Measurements from ENCODE around the gene NEK6. TPM values are rescaled to one million over a fixed set of nuclear protein-coding genes. Genes with fewer than 3 reads are reported as not detected.

NEK6 gene
- total and polyA plus RNA-seq, 3 experiments from 2014 or later, result 9.5 to 66.0 (median 63.0) TPM

DNA sequence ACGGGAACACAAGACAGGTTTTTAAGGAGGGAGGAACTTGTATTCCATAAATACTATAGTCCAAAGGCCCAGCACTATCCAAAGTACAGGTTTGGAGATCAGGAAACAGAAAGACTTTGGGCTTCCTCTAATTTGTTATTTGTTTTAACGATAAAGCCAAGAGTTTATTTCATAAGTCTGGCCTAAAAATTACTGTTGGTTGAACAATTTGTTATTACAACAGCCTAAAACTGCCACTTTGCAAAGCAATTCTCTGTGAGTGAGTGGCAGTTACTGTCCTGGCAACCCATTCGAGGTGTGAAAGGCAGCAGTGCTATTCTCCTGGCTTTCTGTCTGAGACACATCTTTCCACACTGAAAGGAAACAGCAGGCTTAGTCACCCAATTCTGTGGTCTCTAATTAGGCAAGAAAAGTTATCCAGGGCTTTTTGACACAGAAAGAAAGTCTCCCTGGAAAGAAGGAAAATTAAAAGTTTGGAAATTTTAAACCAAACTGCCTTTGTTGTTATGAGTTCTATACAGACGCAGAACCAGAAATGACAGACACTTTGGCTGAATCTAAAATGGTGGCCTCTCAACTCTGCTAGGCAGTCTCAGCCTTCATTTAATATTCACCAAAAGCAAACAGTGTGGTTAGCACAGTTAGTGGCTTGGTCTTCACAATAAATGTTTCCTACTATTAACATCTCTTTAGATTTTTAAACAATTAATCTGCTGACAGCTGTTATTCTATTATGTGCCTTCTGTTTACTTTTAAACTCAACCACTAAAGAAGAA, 123.6 kb downstream of the NEK6 start:
- ChIA-PET POLR2A (no interaction called here), CTCF (no interaction called here)
- peaks cover 24% of the 10 kb centered on the region for H3K36me3 ChIP-seq (ENCODE audit: insufficient read depth, low read length)

DNA sequence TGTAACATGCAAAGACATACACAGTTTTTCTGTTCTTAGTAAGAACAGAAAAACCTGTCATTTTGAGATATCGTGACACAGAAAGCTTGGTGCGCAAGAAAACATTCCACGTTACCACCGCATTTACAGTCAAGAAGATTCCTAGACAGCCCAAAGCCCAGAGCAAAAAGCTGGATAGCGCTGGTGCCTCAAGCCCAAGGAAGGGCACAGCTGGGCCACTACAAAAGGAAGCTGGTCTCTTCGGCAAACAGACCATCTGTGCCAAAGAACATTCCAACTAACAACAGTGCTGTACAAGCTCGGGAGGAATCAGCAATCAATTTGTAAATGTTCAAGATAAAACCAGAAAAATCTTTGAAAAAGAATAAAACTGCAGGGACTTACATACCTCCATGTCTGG, 126.5 kb downstream of the NEK6 start:
- no peak overlapping the region for H3K27ac Mint-ChIP-seq
- H3K9me3 ChIP-seq (ENCODE audit: low read length), result no peaks in the 10 kb centered on the region
- peaks cover 8% of the 10 kb centered on the region for H3K4me1 ChIP-seq (ENCODE audit: insufficient read depth, low read length)
- no peak overlapping the region for H3K4me3 ChIP-seq (ENCODE audit: low read length)
- ChIA-PET POLR2A (no interaction called here), CTCF (interaction anchor here (1.7 kb wide), 1 partner anchor 11 kb away, joined by 5 read pairs; no protein-coding TSS in a partner anchor)
- no peak overlapping the region for H3K4me3 Mint-ChIP-seq
- peaks cover 31 to 43% (median 36%) of the 10 kb centered on the region in 3 donors for H3K4me1 Mint-ChIP-seq
- DNase-seq, result no peak
- no peaks in the 10 kb centered on the region for H3K9me3 Mint-ChIP-seq
- no peaks in the 10 kb centered on the region for H3K27me3 Mint-ChIP-seq
- no peaks in the 10 kb centered on the region for H3K27me3 ChIP-seq (ENCODE audit: insufficient read depth, low read length, poor library complexity, severe bottlenecking)
- H3K36me3 Mint-ChIP-seq, result peaks cover 0 to 54% (median 19%) of the 10 kb centered on the region in 3 donors
- H3K27ac ChIP-seq (ENCODE audit: low read depth, low read length), result no peak overlapping the region
- H3K36me3 ChIP-seq (ENCODE audit: insufficient read depth, low read length), result peaks cover 24% of the 10 kb centered on the region

More for the DNA sequence above, 123.6 kb downstream of the NEK6 start:
- Mint-ChIP-seq H3K4me3 (no peak overlapping the region), H3K36me3 (peaks cover 4 to 75% (median 19%) of the 10 kb centered on the region in 3 donors), H3K27ac (no peak overlapping the region), H3K27me3 (no peaks in the 10 kb centered on the region), H3K9me3 (no peaks in the 10 kb centered on the region), H3K4me1 (peaks cover 17 to 36% (median 28%) of the 10 kb centered on the region in 3 donors)
- Histone ChIP-seq H3K4me3 (ENCODE audit: low read length) (no peak overlapping the region), H3K9me3 (ENCODE audit: low read length) (no peaks in the 10 kb centered on the region), H3K27ac (ENCODE audit: low read depth, low read length) (no peak overlapping the region), H3K27me3 (ENCODE audit: insufficient read depth, low read length, poor library complexity, severe bottlenecking) (no peaks in the 10 kb centered on the region), H3K4me1 (ENCODE audit: insufficient read depth, low read length) (no peaks in the 10 kb centered on the region)
- DNase-seq, result no peak

DNA sequence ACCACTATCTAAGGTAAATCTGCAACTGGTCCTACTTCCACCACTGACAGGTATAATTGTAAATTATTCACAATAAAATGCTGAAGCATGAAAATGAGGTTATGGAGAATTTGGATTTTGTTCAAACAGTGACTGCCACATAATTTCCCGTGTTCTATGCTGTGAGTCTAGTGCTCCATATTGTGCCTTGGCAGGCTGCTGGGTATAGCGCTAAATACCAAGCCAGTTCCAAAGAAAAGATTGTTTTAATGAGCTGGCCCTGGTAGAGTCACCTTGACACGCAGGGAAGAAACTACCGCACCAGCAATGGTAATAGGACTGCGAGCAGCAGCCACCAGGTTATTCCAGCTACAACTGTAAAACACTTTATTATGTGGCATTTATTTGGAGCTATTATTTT, 127.1 kb downstream of the NEK6 start:
- Mint-ChIP-seq H3K4me1 (peaks cover 35 to 50% (median 37%) of the 10 kb centered on the region in 3 donors), H3K27ac (no peak overlapping the region), H3K27me3 (no peaks in the 10 kb centered on the region), H3K36me3 (peaks cover 0 to 55% (median 19%) of the 10 kb centered on the region in 3 donors), H3K9me3 (no peaks in the 10 kb centered on the region), H3K4me3 (no peak overlapping the region)
- Histone ChIP-seq H3K27me3 (ENCODE audit: insufficient read depth, low read length, poor library complexity, severe bottlenecking) (no peaks in the 10 kb centered on the region), H3K27ac (ENCODE audit: low read depth, low read length) (no peak overlapping the region), H3K4me1 (ENCODE audit: insufficient read depth, low read length) (peaks cover 11% of the 10 kb centered on the region), H3K36me3 (ENCODE audit: insufficient read depth, low read length) (peaks cover 23% of the 10 kb centered on the region), H3K9me3 (ENCODE audit: low read length) (no peaks in the 10 kb centered on the region), H3K4me3 (ENCODE audit: low read length) (no peak overlapping the region)
- POLR2A ChIA-PET, result no interaction called here
- CTCF ChIA-PET, result interaction anchor here (1.7 kb wide), 1 partner anchor 10 kb away, joined by 5 read pairs; no protein-coding TSS in a partner anchor
- DNase-seq, result no peak

DNA sequence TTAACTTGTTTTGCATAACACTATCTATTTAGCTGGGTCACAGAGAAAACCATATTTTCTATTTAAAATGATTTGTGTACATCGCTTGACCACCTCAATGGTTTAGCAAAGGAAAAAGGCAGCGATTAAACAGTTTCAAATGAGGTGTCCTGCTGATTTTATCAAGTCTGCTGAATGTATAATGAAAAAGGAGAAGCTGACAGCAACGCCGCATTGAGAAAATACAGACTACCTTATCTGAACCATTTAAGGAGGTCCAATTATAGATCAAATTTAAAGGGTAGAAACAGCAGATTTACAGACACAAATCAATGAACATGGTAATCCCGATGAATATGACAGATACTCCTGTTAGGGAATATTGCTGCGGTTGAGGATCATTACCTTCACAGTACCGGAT, 127.9 kb downstream of the NEK6 start:
- H3K4me1 ChIP-seq (ENCODE audit: insufficient read depth, low read length), result peaks cover 14% of the 10 kb centered on the region
- CTCF ChIA-PET, result interaction anchor here (1.0 to 1.7 kb wide), 2 partner anchors 9 to 259 kb away, joined by 3 to 5 read pairs; no protein-coding TSS in a partner anchor

DNA sequence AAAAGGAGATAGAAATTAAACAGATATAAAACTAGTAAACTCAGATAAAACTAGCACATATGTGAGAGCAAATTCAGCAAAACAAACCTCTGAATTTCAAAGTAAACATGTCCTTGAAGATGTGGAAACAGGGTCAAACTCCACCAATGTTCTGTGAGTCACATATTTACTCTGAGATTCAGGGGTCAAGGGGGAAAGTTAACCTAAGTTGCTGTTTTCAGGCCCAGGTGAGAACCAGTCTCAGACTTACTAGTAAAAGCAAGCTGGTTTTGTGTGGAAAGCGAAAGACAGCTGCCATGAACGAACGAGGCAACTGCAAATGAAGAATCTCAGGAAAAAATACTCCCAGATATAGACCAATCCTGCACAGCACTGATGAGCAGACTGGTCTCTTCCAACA, 128.5 kb downstream of the NEK6 start:
- Mint-ChIP-seq H3K27me3 (no peaks in the 10 kb centered on the region), H3K9me3 (no peaks in the 10 kb centered on the region), H3K4me3 (no peak overlapping the region), H3K4me1 (peaks cover 40 to 63% (median 50%) of the 10 kb centered on the region in 3 donors), H3K27ac (no peak overlapping the region), H3K36me3 (peaks cover 0 to 50% (median 21%) of the 10 kb centered on the region in 3 donors)
- H3K36me3 ChIP-seq (ENCODE audit: insufficient read depth, low read length), result peaks cover 19% of the 10 kb centered on the region
- no peaks in the 10 kb centered on the region for H3K27me3 ChIP-seq (ENCODE audit: insufficient read depth, low read length, poor library complexity, severe bottlenecking)
- POLR2A ChIA-PET, result no interaction called here
- H3K9me3 ChIP-seq (ENCODE audit: low read length), result no peaks in the 10 kb centered on the region
- peaks cover 18% of the 10 kb centered on the region for H3K4me1 ChIP-seq (ENCODE audit: insufficient read depth, low read length)
- no peak for DNase-seq
- CTCF ChIA-PET, result interaction anchor here (1.0 kb wide), 1 partner anchor 260 kb away, joined by 3 read pairs; no protein-coding TSS in a partner anchor
- H3K27ac ChIP-seq (ENCODE audit: low read depth, low read length), result no peak overlapping the region
- no peak overlapping the region for H3K4me3 ChIP-seq (ENCODE audit: low read length)

More for the DNA sequence above, 127.9 kb downstream of the NEK6 start:
- Histone ChIP-seq H3K27ac (ENCODE audit: low read depth, low read length) (no peak overlapping the region), H3K9me3 (ENCODE audit: low read length) (no peaks in the 10 kb centered on the region), H3K27me3 (ENCODE audit: insufficient read depth, low read length, poor library complexity, severe bottlenecking) (no peaks in the 10 kb centered on the region), H3K4me3 (ENCODE audit: low read length) (no peak overlapping the region), H3K36me3 (ENCODE audit: insufficient read depth, low read length) (peaks cover 19% of the 10 kb centered on the region)
- H3K4me3 Mint-ChIP-seq, result no peak overlapping the region
- H3K9me3 Mint-ChIP-seq, result no peaks in the 10 kb centered on the region
- H3K27me3 Mint-ChIP-seq, result no peaks in the 10 kb centered on the region
- peaks cover 36 to 57% (median 44%) of the 10 kb centered on the region in 3 donors for H3K4me1 Mint-ChIP-seq
- peaks cover 0 to 50% (median 19%) of the 10 kb centered on the region in 3 donors for H3K36me3 Mint-ChIP-seq
- no peak for DNase-seq
- POLR2A ChIA-PET, result no interaction called here
- H3K27ac Mint-ChIP-seq, result no peak overlapping the region

DNA sequence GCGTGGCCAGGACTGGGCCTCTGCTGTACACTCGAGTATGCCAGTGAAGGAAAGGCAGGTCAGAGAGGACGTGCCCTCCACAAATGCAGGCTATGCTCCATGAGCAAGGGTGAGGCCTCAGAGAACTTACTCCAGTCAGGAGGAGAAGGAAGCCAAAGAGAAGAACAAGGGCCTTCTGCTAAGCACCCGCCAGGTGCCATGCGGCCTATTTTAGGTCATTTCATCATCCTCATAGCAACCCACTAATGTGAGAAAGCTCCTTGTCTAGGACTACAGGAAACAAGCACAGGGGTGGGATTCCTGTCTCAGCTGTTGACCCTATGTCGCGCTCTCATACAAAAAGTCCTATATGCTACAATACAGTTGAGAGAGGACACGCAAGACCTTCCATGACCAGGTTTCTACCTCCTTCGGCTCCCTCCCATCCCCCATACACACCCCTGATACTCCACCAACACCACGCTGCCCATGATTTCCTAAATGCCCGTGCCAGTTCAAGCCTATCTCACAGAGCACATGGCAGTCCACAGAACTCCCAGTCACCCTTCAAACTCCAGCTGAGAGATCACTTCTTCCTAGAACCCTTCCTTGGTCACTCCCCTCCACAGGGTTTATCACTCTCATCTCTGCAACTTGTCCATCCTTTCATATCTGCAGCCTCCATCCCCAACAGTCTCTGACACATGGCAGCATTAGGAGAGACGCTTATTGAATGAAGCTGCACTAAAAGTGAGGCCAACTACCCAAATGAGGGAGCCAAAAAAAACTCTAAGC, 130.7 kb downstream of the NEK6 start:
- Histone ChIP-seq H3K4me1 (ENCODE audit: insufficient read depth, low read length) (peaks cover 18% of the 10 kb centered on the region), H3K36me3 (ENCODE audit: insufficient read depth, low read length) (peaks cover 12% of the 10 kb centered on the region), H3K9me3 (ENCODE audit: low read length) (no peaks in the 10 kb centered on the region), H3K27ac (ENCODE audit: low read depth, low read length) (no peak overlapping the region), H3K4me3 (ENCODE audit: low read length) (no peak overlapping the region), H3K27me3 (ENCODE audit: insufficient read depth, low read length, poor library complexity, severe bottlenecking) (no peaks in the 10 kb centered on the region)
- peak overlapping the region in 3 of 8 donors; percentile 4 to 72 (median 44) for H3K27ac Mint-ChIP-seq
- H3K4me1 Mint-ChIP-seq, result peaks cover 45 to 75% (median 72%) of the 10 kb centered on the region in 3 donors
- peak overlapping the region in 1 of 7 donors; percentile 8 for H3K4me3 Mint-ChIP-seq
- no peak for DNase-seq
- no peaks in the 10 kb centered on the region for H3K27me3 Mint-ChIP-seq
- peaks cover 0 to 43% (median 16%) of the 10 kb centered on the region in 3 donors for H3K36me3 Mint-ChIP-seq
- H3K9me3 Mint-ChIP-seq, result no peaks in the 10 kb centered on the region
- ChIA-PET POLR2A (no interaction called here), CTCF (interaction anchor here (1.5 kb wide), 1 partner anchor 262 kb away, joined by 6 read pairs; no protein-coding TSS in a partner anchor)

DNA sequence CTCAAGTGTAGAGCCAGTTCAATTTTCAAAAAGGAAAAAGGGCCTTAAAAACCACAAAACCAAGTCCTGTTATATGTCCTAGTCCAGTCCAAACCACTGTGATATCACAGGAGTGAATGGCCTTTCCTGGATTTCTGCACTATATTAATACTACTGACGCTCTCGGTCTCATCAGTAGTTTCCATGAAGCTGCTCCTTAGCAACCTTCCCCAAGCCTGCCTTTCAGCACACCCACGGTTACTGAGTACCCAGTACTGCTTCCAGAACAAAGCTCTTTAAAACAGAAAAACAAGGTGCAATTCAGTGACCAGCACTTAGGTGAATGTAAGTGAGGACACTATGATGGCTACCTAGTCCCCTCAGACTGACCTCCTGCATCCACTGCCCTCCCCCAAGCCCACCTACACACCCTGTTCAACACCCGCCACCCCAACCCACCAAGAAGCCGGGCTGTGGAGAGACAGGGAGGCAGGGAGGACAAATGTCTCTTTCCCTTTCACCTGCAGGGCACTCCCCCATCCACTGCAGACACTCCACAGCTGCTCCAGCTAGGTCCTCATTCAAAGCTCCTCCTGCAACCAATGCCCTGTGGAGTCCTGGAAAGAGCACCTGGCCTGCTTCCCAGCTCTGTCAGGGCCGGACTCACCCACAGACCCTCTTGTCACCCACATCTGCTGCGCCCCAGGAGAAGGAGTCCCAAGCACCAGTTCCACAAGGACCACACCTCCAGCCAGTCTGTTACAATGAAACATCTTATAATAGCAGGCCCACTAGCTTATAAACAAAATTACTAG, 131.6 kb downstream of the NEK6 start:
- Mint-ChIP-seq H3K27me3 (no peaks in the 10 kb centered on the region), H3K4me1 (peaks cover 49 to 82% (median 81%) of the 10 kb centered on the region in 3 donors), H3K27ac (peak overlapping the region in 4 of 8 donors; percentile 1 to 79 (median 52)), H3K9me3 (no peaks in the 10 kb centered on the region), H3K4me3 (peak overlapping the region in 1 of 7 donors; percentile 6), H3K36me3 (peaks cover 0 to 43% (median 9%) of the 10 kb centered on the region in 3 donors)
- Histone ChIP-seq H3K9me3 (ENCODE audit: low read length) (no peaks in the 10 kb centered on the region), H3K36me3 (ENCODE audit: insufficient read depth, low read length) (peaks cover 3% of the 10 kb centered on the region), H3K27me3 (ENCODE audit: insufficient read depth, low read length, poor library complexity, severe bottlenecking) (no peaks in the 10 kb centered on the region), H3K4me3 (ENCODE audit: low read length) (no peak overlapping the region), H3K4me1 (ENCODE audit: insufficient read depth, low read length) (peaks cover 18% of the 10 kb centered on the region), H3K27ac (ENCODE audit: low read depth, low read length) (no peak overlapping the region)
- CTCF ChIA-PET, result no interaction called here
- POLR2A ChIA-PET, result no interaction called here
- no peak for DNase-seq
